ENCODE measurements around the gene POU2F2.

GRCh38 chr19:42075616-42076379 lies 56.4 kb downstream of the POU2F2 start, which contains the start of gene ZNF574:
- TF ChIP-seq POLR2A (IDR thresholded peaks at IDR 0.05) (peak; percentile 90 to 96), CTCF (IDR thresholded peaks at IDR 0.05) (no peak)

Data from suprapubic skin (tissue), 3 donors.